ENCODE data around the gene RAPGEF4.

- TF ChIP-seq, protein P1, sequence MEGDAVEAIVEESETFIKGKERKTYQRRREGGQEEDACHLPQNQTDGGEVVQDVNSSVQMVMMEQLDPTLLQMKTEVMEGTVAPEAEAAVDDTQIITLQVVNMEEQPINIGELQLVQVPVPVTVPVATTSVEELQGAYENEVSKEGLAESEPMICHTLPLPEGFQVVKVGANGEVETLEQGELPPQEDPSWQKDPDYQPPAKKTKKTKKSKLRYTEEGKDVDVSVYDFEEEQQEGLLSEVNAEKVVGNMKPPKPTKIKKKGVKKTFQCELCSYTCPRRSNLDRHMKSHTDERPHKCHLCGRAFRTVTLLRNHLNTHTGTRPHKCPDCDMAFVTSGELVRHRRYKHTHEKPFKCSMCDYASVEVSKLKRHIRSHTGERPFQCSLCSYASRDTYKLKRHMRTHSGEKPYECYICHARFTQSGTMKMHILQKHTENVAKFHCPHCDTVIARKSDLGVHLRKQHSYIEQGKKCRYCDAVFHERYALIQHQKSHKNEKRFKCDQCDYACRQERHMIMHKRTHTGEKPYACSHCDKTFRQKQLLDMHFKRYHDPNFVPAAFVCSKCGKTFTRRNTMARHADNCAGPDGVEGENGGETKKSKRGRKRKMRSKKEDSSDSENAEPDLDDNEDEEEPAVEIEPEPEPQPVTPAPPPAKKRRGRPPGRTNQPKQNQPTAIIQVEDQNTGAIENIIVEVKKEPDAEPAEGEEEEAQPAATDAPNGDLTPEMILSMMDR (IDR thresholded peaks at IDR 0.05 in 2 of 3, conservative IDR thresholded peaks at IDR 0.05 in 1 of 3; ENCODE audit: borderline replicate concordance in 1 of 3, insufficient read depth in 1 of 3, low read depth in 2 of 3, low read length in 2 of 3) = no peak
- TF ChIP-seq POLR2A (IDR thresholded peaks at IDR 0.05; ENCODE audit: borderline replicate concordance, extremely low read depth, insufficient read depth, insufficient read length) = no peak
Observed at GRCh38 chr2:172930871-172931255, 195.2 kb downstream of the RAPGEF4 start.
